Upper lobe of left lung (tissue), 4 donors: ENCODE measurements around the gene ANAPC13.

Experiments used
- EP300 ChIP-seq, 4 donors: sonication (generic); formaldehyde crosslinking; IDR thresholded peaks; one replicate each; pipeline ENCODE4 v1.5.1; 2017; ENCODE audit warnings: antibody characterized with exemption in 4 of 4, control low read depth in 2 of 4
- POLR2A ChIP-seq, 4 donors: fragments of 450-650 bp; IDR thresholded peaks; one replicate each; pipeline ENCODE4 v1.5.1; 2016 to 2017; ENCODE audit warnings: antibody characterized with exemption in 4 of 4, mild to moderate bottlenecking in 2 of 4
- TF ChIP-seq, protein P1 (sequence below), 6 experiments: fragments of 450-650 bp in 4 of 6; fragments of 200-600 bp in 2 of 6; sonication (generic) in 2 of 6; IDR thresholded peaks; one replicate each; pipeline ENCODE4 v1.5.1; 2016 to 2019; ENCODE audit warnings: antibody characterized with exemption in 6 of 6

DNA sequence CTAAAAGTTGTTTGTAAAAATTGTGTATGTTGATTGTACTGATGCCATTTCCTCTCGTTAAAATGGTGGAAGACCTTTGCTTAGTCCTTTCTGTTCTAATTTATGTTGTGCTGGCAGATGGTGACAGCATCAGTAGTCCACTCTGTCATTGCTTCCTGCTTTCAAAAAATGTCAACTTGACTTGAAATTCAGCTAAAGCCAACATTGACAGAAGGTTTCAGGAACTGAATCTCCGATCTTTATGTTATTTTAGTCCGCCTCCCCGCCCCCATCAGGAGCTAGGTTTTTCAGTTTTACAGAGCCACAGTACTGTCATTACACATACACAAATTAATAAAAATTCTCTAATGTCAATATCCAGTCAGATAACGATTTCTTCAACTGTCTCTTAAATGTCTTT is 1.6 kb upstream of the ANAPC13 start:
- TF ChIP-seq POLR2A (IDR thresholded peaks at IDR 0.05) = no peak
- TF ChIP-seq, protein P1, sequence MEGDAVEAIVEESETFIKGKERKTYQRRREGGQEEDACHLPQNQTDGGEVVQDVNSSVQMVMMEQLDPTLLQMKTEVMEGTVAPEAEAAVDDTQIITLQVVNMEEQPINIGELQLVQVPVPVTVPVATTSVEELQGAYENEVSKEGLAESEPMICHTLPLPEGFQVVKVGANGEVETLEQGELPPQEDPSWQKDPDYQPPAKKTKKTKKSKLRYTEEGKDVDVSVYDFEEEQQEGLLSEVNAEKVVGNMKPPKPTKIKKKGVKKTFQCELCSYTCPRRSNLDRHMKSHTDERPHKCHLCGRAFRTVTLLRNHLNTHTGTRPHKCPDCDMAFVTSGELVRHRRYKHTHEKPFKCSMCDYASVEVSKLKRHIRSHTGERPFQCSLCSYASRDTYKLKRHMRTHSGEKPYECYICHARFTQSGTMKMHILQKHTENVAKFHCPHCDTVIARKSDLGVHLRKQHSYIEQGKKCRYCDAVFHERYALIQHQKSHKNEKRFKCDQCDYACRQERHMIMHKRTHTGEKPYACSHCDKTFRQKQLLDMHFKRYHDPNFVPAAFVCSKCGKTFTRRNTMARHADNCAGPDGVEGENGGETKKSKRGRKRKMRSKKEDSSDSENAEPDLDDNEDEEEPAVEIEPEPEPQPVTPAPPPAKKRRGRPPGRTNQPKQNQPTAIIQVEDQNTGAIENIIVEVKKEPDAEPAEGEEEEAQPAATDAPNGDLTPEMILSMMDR (IDR thresholded peaks at IDR 0.05) = no peak
- no peak for TF ChIP-seq EP300 (IDR thresholded peaks at IDR 0.05)
